NCI-H128 (cell line): ENCODE data around the gene ZNF407.

Experiments
- DNase-seq: peaks from one replicate; lab custom pipeline; 2025; ENCODE audit not compliant: unreplicated experiment; lab: John Stamatoyannopoulos, UW

The ZNF407 gene

DNA sequence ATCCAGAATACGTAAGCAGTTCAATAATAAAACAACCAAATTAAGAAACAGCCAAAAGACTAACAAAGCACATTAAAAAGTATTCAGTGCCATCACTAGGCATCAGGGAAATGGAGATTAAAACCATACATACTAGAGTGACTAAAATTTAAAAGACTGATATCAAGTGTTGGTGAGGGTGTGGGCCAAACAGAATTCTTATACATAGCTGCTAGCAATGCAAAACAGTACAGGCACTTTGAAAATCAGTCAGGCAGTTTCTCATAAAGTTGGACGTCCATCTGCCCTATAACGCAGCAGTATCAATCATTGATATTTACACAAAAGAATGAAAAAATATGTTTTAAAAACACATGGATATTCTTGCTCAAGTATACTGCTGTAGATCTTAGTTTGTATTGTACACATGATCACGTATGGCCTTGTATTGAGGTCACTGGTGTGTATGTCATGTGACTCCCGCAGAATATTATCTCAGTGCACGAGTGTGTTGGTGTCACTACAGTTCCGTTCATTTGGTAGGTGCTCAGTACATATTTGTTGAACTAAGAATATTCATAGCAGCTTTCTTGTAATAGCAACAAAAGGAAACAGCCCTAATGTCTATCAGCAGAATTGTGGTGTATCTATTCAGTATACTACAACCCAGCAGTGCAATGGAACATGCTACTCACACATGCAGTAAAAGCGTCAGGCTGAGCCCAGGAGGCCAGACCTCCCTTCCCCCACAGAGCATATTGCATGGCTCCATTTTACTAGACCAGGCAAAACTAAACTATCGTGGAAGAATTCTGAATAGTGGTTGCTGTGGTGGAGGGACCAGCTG lies 28.6 kb downstream of the ZNF407 start:
- no peak for DNase-seq

DNA sequence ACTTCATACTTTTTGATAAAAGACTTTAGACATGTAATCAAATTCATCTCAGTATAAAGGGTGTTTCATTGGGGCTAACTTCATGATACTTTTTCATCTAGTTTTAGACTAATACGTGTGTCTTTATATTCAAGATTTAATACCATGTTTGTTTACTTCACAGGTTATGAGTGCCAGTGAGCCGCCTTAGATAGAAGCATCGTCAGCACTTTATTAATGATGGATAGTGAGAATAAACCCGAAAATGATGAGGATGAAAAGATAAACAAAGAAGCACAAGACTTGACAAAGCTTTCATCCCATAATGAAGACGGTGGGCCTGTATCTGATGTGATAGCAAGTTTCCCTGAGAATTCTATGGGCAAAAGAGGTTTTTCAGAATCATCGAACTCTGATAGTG lies 33.1 kb downstream of the ZNF407 start:
- no peak for DNase-seq

DNA sequence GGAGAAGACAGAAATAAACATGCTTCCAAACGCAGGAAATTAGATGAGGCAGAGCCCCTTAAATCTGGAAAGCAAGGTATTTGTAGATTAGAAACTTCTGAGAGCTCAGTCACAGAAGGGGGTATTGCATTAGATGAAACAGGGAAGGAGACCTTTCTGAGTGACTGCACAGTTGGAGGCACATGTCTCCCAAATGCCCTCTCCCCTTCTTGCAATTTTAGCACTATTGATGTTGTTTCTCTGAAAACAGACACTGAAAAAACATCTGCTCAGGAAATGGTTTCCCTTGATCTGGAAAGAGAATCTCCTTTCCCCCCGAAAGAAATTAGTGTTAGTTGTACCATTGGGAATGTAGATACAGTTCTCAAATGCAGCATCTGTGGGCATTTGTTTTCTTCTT lies 33.5 kb downstream of the ZNF407 start:
- no peak for DNase-seq

DNA sequence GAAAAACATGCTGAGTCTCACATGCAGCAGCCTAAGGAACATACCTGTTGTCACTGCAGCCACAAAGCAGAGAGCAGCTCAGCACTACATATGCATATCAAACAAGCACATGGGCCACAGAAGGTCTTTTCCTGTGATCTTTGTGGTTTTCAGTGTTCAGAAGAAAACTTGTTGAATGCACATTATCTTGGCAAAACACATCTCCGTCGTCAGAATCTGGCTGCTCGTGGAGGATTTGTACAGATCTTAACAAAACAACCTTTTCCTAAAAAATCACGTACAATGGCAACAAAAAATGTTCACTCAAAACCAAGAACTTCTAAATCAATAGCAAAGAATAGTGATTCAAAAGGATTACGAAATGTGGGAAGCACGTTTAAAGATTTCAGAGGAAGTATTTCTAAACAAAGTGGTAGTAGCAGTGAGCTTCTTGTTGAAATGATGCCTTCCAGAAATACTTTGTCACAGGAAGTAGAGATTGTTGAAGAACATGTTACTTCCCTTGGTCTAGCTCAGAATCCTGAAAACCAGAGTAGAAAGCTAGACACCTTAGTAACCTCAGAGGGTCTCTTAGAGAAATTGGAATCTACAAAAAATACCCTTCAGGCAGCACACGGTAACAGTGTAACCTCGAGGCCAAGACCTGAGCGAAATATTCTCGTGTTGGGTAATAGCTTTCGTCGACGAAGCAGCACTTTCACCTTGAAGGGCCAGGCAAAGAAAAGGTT lies 34.1 kb downstream of the ZNF407 start:
- no peak for DNase-seq

DNA sequence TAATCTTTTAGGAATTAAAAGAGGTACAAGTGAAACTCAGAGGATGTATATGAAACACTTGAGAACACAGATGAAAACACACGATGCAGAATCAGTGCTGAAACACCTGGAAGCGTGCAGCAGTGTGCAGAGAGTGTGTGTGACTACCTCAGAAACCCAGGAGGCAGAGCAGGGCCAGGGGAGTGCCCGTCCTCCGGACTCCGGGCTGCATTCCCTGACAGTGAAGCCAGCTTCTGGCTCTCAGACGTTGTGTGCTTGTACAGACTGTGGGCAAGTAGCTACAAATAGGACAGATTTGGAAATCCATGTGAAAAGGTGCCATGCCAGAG lies 34.6 kb downstream of the ZNF407 start:
- DNase-seq: no peak

DNA sequence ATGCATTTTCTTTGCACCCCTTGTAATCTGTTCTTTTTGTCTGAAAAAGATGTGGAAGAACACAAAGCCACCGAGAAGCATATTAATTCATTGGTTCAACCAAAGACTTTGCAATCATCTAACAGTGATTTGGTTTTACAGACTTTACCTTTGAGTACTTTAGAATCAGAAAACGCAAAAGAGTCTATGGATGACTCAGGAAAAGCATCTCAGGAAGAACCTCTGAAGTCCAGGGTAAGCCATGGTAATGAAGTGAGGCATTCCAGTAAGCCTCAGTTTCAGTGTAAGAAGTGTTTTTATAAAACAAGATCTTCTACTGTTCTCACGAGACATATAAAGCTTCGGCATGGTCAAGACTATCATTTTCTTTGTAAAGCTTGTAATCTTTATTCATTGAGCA lies 35.2 kb downstream of the ZNF407 start:
- DNase-seq: no peak

DNA sequence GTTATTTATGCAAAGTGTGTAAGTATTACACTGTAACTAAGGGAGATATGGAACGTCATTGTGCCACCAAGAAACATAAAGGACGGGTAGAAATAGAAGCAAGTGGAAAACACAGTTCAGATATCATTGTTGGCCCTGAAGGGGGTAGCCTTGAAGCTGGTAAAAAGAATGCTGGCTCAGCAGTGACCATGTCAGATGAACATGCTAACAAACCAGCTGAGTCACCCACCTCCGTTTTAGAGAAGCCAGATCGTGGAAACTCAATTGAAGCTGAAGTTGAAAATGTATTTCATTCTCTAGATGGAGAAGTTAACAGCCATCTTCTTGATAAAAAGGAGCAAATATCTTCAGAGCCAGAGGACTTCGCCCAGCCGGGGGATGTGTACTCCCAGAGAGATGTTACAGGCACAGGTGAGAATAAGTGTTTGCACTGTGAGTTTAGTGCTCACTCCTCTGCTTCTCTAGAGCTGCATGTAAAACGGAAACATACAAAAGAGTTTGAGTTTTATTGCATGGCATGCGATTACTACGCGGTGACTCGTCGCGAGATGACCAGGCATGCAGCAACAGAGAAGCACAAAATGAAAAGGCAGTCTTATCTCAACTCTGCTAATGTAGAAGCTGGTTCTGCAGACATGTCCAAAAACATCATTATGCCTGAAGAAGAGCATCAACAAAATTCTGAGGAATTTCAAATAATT lies 36.1 kb downstream of the ZNF407 start:
- DNase-seq: no peak

DNA sequence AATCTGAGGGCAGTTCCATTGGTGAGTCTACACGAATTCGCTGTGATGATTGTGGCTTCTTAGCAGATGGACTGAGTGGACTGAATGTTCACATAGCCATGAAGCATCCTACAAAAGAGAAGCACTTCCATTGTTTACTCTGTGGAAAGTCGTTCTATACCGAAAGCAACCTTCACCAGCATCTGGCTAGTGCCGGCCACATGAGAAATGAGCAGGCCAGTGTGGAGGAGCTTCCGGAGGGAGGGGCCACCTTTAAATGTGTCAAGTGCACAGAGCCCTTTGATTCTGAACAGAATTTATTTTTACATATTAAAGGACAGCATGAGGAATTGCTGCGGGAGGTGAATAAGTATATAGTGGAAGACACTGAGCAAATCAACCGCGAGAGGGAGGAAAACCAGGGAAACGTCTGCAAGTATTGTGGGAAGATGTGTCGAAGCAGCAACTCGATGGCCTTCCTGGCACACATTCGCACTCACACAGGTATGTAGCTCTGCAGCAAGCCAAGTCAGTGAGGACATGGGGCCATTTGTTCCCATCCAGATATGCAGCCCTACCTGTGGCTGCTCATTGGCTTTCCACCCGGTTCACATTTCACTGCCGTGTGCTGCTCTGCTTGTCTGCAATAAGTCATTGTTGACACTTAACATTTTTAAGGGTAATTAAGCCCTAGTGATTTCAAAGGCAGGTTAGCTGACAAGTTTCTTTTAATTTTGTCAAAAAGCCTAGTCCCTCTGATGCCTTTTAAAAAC lies 37.7 kb downstream of the ZNF407 start:
- DNase-seq: no peak

DNA sequence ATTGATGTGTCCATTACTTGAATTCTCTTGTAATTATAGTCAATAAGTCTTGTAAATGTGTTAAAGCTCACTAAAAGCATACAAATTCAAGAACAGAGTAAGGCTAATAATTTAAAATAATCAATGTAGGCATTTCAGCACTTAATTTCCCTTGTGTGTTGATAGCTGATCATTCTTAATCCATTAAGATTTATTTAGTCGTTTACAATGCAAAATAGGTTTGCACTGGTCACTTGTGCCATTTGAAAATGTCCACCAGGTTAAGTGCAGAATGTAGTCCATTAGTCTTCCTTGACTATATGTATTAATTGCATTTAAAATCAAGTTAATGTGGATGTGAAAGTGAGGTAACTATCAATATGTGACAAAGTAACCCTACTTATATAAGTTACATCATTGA lies 39.4 kb downstream of the ZNF407 start:
- DNase-seq: no peak

DNA sequence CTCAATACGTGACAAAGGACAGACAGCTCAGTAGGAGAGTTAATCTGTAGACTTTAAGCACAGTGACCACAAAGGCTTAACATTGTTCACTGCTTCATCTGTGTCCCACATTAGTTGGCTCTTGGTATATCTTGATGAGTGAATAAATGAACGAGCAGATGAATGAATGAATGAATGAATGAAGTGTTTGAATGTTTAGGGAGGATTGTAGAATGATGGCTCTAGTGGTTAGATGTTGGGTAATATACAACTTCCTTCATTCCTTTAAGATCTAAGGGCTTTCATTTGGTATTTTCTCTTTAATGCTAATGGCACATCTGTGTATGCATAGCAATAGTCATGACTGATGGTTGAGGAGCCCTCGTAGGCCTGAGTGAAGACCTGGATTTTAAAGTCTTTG lies 40.5 kb downstream of the ZNF407 start:
- DNase-seq: no peak

DNA sequence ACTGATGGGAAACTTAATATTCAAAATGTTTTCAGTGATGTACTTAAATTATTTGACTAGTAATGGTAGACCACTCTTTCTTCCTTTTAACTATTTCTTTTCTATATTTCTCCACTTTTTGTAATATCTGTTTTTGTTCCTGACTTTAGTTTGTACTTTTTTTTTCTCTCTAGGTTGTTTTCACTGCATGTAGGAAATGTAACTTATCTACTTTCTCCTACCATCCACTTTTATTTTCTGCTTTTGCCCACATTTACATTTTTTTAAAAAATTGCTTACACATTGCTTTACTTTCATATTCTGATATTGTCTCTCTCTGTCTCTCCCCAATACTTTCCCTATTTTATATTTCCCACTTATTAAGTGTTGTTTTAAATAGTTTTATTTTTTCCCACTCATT lies 47.0 kb downstream of the ZNF407 start:
- no peak for DNase-seq

DNA sequence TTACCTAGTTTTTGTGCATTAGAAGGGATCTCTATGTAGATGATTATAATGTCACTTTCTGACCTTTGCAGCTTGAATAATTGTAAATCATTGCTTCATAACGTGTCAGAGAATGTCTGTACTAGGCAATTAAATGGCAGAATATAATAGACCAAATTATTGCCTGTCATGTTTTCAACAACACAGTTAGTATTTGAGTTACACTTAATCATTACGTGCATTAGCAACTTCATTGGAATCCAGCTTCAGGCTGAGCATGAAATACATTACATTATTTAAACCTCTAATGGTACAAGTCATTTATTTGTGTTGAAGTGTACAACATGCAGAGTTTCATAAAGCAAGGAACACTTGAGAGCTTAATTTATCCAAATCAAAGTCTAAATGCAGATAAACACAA lies 48.0 kb downstream of the ZNF407 start:
- no peak for DNase-seq

DNA sequence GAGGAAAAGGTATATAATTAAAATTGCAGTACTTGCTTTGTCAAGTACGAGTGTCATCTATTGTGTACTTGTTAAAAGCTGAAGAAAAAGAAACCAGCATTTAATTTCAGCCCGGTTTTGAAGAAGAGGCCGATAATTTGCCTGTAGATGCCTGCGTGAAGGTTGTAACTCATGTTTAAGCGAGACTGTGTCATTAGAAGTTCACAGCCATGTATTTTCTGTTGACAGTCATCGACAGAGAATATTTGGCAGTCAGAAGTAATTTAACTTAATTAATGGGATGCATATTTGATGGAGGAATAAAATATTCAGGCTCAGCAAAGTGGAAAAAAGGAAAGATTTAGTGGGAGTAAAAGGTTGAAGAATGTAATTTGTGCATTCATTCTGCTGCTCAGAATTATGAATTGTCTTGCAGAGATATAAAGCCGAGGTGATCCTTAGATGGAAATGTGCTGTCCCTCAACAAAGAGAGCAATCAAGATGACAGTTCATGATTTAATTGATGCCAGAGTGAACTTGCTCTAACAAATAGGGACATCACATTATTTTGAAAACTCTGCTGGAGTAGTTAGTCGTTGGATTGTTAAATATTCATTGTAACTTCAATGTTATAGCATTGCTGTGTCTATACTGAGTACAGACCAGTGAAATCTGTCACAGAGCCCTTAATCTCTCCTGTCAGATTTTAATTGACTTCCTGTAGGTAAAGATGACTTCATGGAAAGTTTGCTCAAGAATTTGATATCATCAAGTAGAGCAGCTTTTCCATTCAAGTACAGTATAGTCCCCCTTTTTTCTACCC lies 53.9 kb downstream of the ZNF407 start:
- DNase-seq: no peak

DNA sequence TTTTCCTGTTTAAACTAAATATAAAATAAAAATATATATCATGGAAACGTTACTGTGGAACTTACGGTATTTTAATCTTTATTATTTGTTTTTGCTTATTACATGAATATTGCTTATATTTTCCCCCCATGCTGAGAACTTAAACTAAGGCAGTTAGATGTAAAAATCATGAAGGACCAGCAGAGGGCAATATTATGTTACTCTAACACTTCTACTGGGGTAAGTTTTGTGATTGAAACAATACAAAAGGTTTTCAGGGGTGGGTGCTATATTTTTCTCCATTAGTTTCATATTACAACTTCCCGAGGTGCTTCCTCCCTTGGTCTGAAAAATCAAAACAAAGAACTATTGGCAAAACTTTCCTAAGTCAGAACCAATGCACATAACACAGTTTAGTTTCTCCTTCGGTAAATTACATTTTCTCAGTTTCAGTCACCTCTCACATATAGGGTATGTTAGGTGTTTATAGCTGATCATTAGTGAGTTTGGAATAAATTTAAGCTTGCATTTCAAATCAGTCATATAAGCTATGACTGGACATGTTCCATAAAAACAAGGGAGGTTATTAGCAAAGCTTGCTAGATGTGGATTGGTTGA lies 54.8 kb downstream of the ZNF407 start:
- DNase-seq: no peak

DNA sequence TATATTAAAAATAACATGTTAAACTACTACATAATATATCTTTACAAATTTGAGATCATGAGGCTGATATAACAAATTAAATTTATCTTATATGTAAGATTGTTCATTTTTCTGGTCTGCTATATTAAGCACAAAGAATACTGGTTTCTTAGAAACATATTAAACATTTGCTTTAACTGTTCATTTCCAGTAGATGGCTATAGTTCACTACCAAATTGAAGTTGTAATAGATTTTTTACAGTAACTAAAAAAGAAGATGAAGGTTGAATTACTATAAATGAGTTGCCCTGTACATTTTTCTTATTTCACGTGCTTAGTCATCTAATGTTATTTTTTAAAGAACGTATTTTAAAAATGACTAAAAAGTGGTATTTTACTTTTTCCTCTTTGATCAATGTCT lies 57.0 kb downstream of the ZNF407 start:
- peak; percentile 30 for DNase-seq

DNA sequence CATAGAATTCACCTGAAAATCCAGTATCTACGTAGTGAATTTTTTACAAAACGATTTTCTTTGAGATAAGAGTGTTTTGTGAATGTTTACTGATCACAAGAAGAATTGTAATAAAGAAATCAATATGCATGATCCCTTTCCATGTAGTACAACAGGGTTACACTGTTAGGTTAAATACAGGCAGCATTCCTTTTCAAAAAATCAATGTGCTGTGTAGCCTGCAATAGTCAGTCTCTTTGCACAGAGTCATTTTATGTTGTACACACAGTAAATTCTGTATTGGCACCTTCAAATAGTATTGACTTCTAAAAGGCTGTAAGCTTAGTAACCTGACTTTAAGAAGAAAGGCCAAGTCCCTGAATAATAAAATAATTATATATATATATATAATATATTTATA lies 63.3 kb downstream of the ZNF407 start:
- DNase-seq: no peak

DNA sequence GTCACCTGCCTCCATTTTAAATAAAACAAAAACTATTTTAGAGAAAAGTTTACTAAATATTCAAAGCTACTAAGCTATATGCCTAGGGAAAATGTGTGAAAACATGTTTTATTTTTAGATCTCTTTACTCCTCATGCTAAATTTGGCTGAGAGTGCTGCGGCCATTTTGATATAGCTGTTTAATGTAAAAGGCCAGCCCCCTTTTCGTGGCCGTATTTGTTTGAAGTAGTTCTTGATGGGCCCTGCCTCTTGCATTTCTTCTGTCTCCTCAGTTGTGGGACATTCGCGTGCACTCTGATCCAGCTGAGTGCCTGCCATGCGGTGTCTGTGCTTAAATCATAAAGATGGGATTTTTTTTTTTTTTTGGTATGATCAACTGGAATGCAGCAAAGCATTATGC lies 64.0 kb downstream of the ZNF407 start:
- DNase-seq: no peak

DNA sequence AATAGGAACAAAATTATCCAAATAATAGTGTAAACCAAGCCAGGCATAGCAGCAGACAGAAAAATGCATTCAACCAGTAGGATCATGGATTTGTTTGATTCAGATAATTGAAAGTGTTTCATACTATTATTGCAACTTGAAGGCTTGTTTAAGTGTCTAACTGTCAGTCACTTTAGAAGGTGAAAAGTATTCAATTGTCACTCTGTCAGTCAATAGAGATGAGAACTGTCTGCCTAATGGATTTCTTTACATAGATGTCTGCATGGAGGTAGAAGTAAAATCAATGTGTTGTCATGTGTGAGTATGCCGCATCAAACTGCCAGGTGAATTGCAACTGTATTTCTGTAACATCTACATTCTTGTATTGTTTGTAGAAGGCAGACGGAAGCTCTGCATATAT lies 65.0 kb downstream of the ZNF407 start:
- DNase-seq: no peak

DNA sequence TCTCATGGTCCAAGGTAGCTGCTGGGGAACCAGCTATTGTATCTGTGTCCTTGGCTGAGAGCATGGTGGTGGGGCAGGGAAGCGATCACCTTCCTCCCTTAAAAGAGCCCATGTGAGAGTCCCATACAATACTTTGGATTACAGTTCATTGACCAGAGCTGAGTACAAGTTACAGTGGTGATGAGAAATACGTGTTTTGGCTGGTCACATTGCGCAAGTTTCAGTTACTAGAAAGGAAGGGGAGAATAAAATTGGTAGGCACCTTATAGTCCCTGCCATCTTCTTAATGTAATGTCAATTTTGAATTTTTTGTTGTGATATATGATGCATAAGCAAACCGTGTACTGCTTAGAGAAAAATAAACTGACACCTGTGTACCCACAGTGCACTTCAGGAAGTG lies 67.7 kb downstream of the ZNF407 start:
- DNase-seq: no peak

DNA sequence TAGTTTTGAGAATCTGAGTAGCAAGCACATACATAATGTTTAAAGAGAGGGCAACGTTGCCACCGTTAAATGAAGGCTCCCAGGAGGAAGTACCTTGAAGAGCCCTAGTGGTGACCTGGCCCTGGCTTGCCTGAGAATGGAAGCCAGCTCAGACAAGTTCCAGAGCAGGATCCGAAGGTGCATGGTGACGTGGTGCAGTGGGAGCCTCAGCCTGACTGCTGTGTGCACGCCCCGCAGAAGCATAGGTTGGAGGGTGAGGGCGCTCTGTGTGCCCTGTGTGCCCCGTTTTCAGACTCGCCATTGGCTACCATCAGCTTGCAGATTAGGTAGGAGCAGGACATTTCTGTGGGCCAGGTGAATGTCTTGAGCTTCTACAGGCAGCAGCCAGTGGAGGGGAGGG lies 68.2 kb downstream of the ZNF407 start:
- DNase-seq: no peak
